PC-3 (cell line): ENCODE measurements around the gene HIGD2A. TPM values are rescaled to one million over a fixed set of nuclear protein-coding genes. Genes with fewer than 3 reads are reported as not detected.

Experiments used
- ATAC-seq: fragments of 200-7000 bp; cut with Tn5 transposase; 2 replicates; pipeline ENCODE4 v1.9.1; 2020; ENCODE audit warnings: mild to moderate bottlenecking, moderate library complexity
- BruUV-seq: library from RNA; stranded (reverse); fragments of 400-500 nt; replicated peaks from 2 replicates; lab custom pipeline; 2021; lab: Mats Ljungman, UMichigan
- CTCF ChIA-PET: fragments of 300-600 bp; sonication (Branson Sonifier 250); formaldehyde crosslinking; loops from one replicate; lab custom pipeline; 2022; ENCODE audit warnings: antibody characterized with exemption; lab: Charles Lee
- POLR2A ChIA-PET: fragments of 300-600 bp; sonication (Branson Sonifier 250); formaldehyde crosslinking; loops from one replicate; lab custom pipeline; 2022; ENCODE audit warnings: antibody characterized with exemption; ENCODE audit not compliant: unreplicated experiment; lab: Charles Lee
- DNase-seq: peaks from one replicate; pipeline ENCODE4 v3.0.0-alpha.2; 2015
- H2AFZ ChIP-seq: fragments of 300-600 bp; sonication (generic); 2 replicates; pipeline ENCODE4 v1.6.0; 2016; ENCODE audit warnings: antibody characterized with exemption, low read length
- H3F3A ChIP-seq: fragments of 300-600 bp; sonication (generic); one replicate; pipeline ENCODE4 v1.6.0; 2017; ENCODE audit warnings: antibody characterized with exemption, low read length, control low read depth, mild to moderate bottlenecking; ENCODE audit not compliant: unreplicated experiment
- H3K27ac ChIP-seq: fragments of 300-600 bp; sonication (generic); 2 replicates; pipeline ENCODE4 v1.5.1; 2016; ENCODE audit warnings: mild to moderate bottlenecking, low read length
- H3K27me3 ChIP-seq: fragments of 300-600 bp; sonication (generic); 2 replicates; pipeline ENCODE4 v1.6.1; 2016; ENCODE audit warnings: low read length, mixed read lengths
- H3K36me3 ChIP-seq: fragments of 300-600 bp; sonication (generic); 2 replicates; pipeline ENCODE4 v1.6.1; 2016; ENCODE audit warnings: low read depth, mixed run types, low read length, mixed read lengths
- H3K4me1 ChIP-seq: fragments of 300-600 bp; sonication (generic); 2 replicates; pipeline ENCODE4 v1.5.1; 2016; ENCODE audit warnings: low read length; ENCODE audit not compliant: insufficient read depth
- H3K4me2 ChIP-seq: fragments of 300-600 bp; sonication (generic); 2 replicates; pipeline ENCODE4 v1.6.0; 2016; ENCODE audit warnings: low read length
- H3K4me3 ChIP-seq: fragments of 300-600 bp; sonication (generic); 2 replicates; pipeline ENCODE4 v1.5.1; 2016; ENCODE audit warnings: mild to moderate bottlenecking, low read length, mixed read lengths
- H3K79me2 ChIP-seq: fragments of 300-600 bp; sonication (generic); 2 replicates; pipeline ENCODE4 v1.6.1; 2017; ENCODE audit warnings: low read length, mixed read lengths
- H3K9ac ChIP-seq: fragments of 300-600 bp; sonication (generic); 2 replicates; pipeline ENCODE4 v1.6.0; 2016; ENCODE audit warnings: mild to moderate bottlenecking, low read length
- H3K9me2 ChIP-seq: fragments of 300-600 bp; sonication (generic); replicated peaks from 2 replicates; pipeline ENCODE4 v1.6.1; 2016; ENCODE audit warnings: mixed run types, low read length, mixed read lengths
- H3K9me3 ChIP-seq: fragments of 300-600 bp; sonication (generic); 2 replicates; pipeline ENCODE4 v1.6.1; 2016; ENCODE audit warnings: low read length, mixed read lengths
- H4K20me1 ChIP-seq: fragments of 300-600 bp; sonication (generic); 2 replicates; pipeline ENCODE4 v1.6.1; 2016; ENCODE audit warnings: low read length, mixed read lengths
- CTCF ChIP-seq: fragments of 300-600 bp; sonication (generic); conservative IDR thresholded peaks from 2 replicates; pipeline ENCODE4 v1.5.1; 2017; ENCODE audit warnings: antibody characterized with exemption, low read depth, mild to moderate bottlenecking, low read length
- EZH2 ChIP-seq: fragments of 300-600 bp; sonication (generic); IDR thresholded peaks from one replicate; pipeline ENCODE4 v1.6.1; 2017; ENCODE audit warnings: antibody characterized with exemption, mild to moderate bottlenecking, low read length; ENCODE audit not compliant: unreplicated experiment
- EZH2phosphoT487 ChIP-seq: fragments of 300-600 bp; sonication (generic); IDR thresholded peaks from 2 replicates; pipeline ENCODE4 v1.6.1; 2018; ENCODE audit warnings: mild to moderate bottlenecking, antibody characterized with exemption, low read length, borderline replicate concordance
- intact Hi-C: fragments of 100-400 bp; cut with micrococcal nuclease; formaldehyde crosslinking; loops from 2 replicates; pipeline ENCODE4 v1.9.0; 2023
- total RNA-seq: library from RNA; depleted of rRNA; stranded (reverse); fragments of >200 nt; gene quantifications from 2 replicates; pipeline ENCODE4 v1.2.3, GENCODE V29; 2014

Gene HIGD2A
- total RNA-seq, 1 experiment from 2014 or later, result 174 TPM

- no peak overlapping the region for H3K4me2 ChIP-seq
- H3K4me3 ChIP-seq, result no peak overlapping the region
- H2AFZ ChIP-seq, result no peak overlapping the region
- H3K9me3 ChIP-seq, result no peaks in the 10 kb centered on the region
- intact Hi-C loops, result no loop called here
- TF ChIP-seq EZH2 (no peak), CTCF (no peak), EZH2phosphoT487 (no peak)
- ATAC-seq, result no peak
- H3K9me2 ChIP-seq, result no peaks in the 10 kb centered on the region
- no peak overlapping the region for H3K27ac ChIP-seq
- POLR2A ChIA-PET, result no interaction called here
- no peaks in the 10 kb centered on the region for H3F3A ChIP-seq
- no peaks in the 10 kb centered on the region for H3K79me2 ChIP-seq
- H3K27me3 ChIP-seq, result no peaks in the 10 kb centered on the region
- no peaks in the 10 kb centered on the region for H3K4me1 ChIP-seq
- DNase-seq, result no peak
- no peak overlapping the region for H3K9ac ChIP-seq
- H4K20me1 ChIP-seq, result no peaks in the 10 kb centered on the region
- BruUV-seq, result no TSS peak
- CTCF ChIA-PET, result interaction anchor here (0.6 kb wide), 1 partner anchor 12 kb away, joined by 6 read pairs; no protein-coding TSS in a partner anchor
- H3K36me3 ChIP-seq, result peaks cover 12% of the 10 kb centered on the region; the same call in 1 of the 2 replicates
Measured at GRCh38 chr5:176341325-176342157, 47.0 kb upstream of the HIGD2A start.

GRCh38 chr5:176342158-176342483, 46.4 kb upstream of the HIGD2A start:
- no TSS peak for BruUV-seq
- POLR2A ChIA-PET, result no interaction called here
- no peak overlapping the region for H3K4me3 ChIP-seq
- H3K36me3 ChIP-seq, result peaks cover 18% of the 10 kb centered on the region; the same call in 1 of the 2 replicates
- H3K9ac ChIP-seq, result no peak overlapping the region
- no peaks in the 10 kb centered on the region for H3K4me1 ChIP-seq
- CTCF ChIA-PET, result no interaction called here
- no peaks in the 10 kb centered on the region for H4K20me1 ChIP-seq
- ATAC-seq, result no peak
- no peak overlapping the region for H3K4me2 ChIP-seq
- TF ChIP-seq EZH2phosphoT487 (no peak), EZH2 (no peak), CTCF (no peak)
- no peak overlapping the region for H2AFZ ChIP-seq
- no peaks in the 10 kb centered on the region for H3F3A ChIP-seq
- H3K79me2 ChIP-seq, result no peaks in the 10 kb centered on the region
- no peaks in the 10 kb centered on the region for H3K9me2 ChIP-seq
- H3K27me3 ChIP-seq, result no peaks in the 10 kb centered on the region
- intact Hi-C loops, result no loop called here
- no peak overlapping the region for H3K27ac ChIP-seq
- no peaks in the 10 kb centered on the region for H3K9me3 ChIP-seq
- DNase-seq, result no peak

GRCh38 chr5:176342766-176343458, 45.6 kb upstream of the HIGD2A start:
- ATAC-seq, result no peak
- Histone ChIP-seq H4K20me1 (no peaks in the 10 kb centered on the region), H3K9ac (no peak overlapping the region), H3K79me2 (no peaks in the 10 kb centered on the region), H3K4me1 (no peaks in the 10 kb centered on the region), H3K27ac (no peak overlapping the region), H2AFZ (no peak overlapping the region), H3F3A (no peaks in the 10 kb centered on the region), H3K27me3 (no peaks in the 10 kb centered on the region), H3K4me2 (no peak overlapping the region), H3K4me3 (no peak overlapping the region), H3K9me3 (no peaks in the 10 kb centered on the region), H3K9me2 (no peaks in the 10 kb centered on the region), H3K36me3 (peaks cover 23% of the 10 kb centered on the region; the same call in 1 of the 2 replicates)
- POLR2A ChIA-PET, result no interaction called here
- no TSS peak for BruUV-seq
- intact Hi-C loops, result no loop called here
- TF ChIP-seq CTCF (no peak), EZH2phosphoT487 (no peak), EZH2 (no peak)
- CTCF ChIA-PET, result no interaction called here
- no peak for DNase-seq
